NB4 (cell line): Measurements from ENCODE around the gene ZG16.

Experiments used
- MYC ChIP-seq: IDR thresholded peaks from 2 replicates; pipeline ENCODE4 v1.6.1; 2011; ENCODE audit warnings: low read depth, low read length
- POLR2A ChIP-seq: IDR thresholded peaks from 2 replicates; pipeline ENCODE4 v1.6.1; 2011; ENCODE audit warnings: mild to moderate bottlenecking; ENCODE audit not compliant: insufficient read length; ENCODE audit errors: extremely low read depth
- TF ChIP-seq, protein P1 (sequence below): IDR thresholded peaks from one replicate; pipeline ENCODE4 v1.5.1; 2012; ENCODE audit warnings: low read depth, low read length
- TF ChIP-seq, protein P2 (sequence below): IDR thresholded peaks from 2 replicates; pipeline ENCODE4 v1.6.1; 2011; ENCODE audit warnings: low read depth, low read length

DNA sequence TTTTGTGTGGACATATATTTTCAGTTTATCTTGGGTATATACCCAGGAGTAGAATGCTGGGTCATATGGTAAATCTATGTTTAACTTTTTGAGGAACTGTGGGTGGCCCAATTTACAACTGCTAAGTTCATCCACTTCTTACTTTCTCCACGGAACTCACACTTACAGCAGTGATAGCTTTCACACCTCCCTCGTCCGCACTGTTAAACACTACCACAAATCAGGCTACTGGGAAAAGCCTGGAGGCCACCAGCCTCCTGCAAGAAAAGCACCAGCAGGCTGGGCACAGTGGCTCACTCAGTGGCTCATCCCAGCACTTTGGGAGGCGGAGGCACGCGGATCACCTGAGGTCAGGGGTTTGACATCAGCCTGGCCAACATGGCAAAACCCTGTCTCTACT, 14.7 kb upstream of the ZG16 start:
- TF ChIP-seq, protein P1, sequence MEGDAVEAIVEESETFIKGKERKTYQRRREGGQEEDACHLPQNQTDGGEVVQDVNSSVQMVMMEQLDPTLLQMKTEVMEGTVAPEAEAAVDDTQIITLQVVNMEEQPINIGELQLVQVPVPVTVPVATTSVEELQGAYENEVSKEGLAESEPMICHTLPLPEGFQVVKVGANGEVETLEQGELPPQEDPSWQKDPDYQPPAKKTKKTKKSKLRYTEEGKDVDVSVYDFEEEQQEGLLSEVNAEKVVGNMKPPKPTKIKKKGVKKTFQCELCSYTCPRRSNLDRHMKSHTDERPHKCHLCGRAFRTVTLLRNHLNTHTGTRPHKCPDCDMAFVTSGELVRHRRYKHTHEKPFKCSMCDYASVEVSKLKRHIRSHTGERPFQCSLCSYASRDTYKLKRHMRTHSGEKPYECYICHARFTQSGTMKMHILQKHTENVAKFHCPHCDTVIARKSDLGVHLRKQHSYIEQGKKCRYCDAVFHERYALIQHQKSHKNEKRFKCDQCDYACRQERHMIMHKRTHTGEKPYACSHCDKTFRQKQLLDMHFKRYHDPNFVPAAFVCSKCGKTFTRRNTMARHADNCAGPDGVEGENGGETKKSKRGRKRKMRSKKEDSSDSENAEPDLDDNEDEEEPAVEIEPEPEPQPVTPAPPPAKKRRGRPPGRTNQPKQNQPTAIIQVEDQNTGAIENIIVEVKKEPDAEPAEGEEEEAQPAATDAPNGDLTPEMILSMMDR = no peak
- TF ChIP-seq, protein P2, sequence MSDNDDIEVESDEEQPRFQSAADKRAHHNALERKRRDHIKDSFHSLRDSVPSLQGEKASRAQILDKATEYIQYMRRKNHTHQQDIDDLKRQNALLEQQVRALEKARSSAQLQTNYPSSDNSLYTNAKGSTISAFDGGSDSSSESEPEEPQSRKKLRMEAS = no peak
- TF ChIP-seq MYC = no peak
- TF ChIP-seq POLR2A = no peak
